Hepatocyte (in vitro differentiated cells): ENCODE data around the gene IMMP2L. TPM values are rescaled to one million over a fixed set of nuclear protein-coding genes. Genes with fewer than 3 reads are reported as not detected.

Source experiments
- DNase-seq: peaks from one replicate; pipeline ENCODE4 v3.0.0-alpha.2; 2016; ENCODE audit warnings: low spot score
- H2AFZ ChIP-seq: fragments of 200-600 bp; sonication (generic); 2 replicates; pipeline ENCODE4 v1.6.0; 2016; ENCODE audit warnings: antibody characterized with exemption, mild to moderate bottlenecking
- H3K27ac ChIP-seq: fragments of 200-600 bp; sonication (generic); 2 replicates; pipeline ENCODE4 v1.5.1; 2016; ENCODE audit warnings: mild to moderate bottlenecking
- H3K27me3 ChIP-seq: fragments of 200-600 bp; sonication (generic); 2 replicates; pipeline ENCODE4 v1.6.1; 2016
- H3K36me3 ChIP-seq: fragments of 200-600 bp; sonication (generic); replicated peaks from 2 replicates; pipeline ENCODE4 v1.5.1; 2016; ENCODE audit warnings: low read depth; ENCODE audit not compliant: insufficient read depth
- H3K4me1 ChIP-seq: fragments of 200-600 bp; sonication (generic); 2 replicates; pipeline ENCODE4 v1.5.1; 2016; ENCODE audit warnings: mild to moderate bottlenecking, moderate library complexity; ENCODE audit not compliant: insufficient read depth
- H3K4me2 ChIP-seq: fragments of 200-600 bp; sonication (generic); 2 replicates; pipeline ENCODE4 v1.6.0; 2016
- H3K4me3 ChIP-seq: fragments of 200-600 bp; sonication (generic); 2 replicates; pipeline ENCODE4 v1.5.1; 2016; ENCODE audit warnings: mild to moderate bottlenecking
- H3K79me2 ChIP-seq: fragments of 200-600 bp; sonication (generic); 2 replicates; pipeline ENCODE4 v1.6.0; 2017; ENCODE audit warnings: mild to moderate bottlenecking
- H3K9me2 ChIP-seq: fragments of 200-600 bp; sonication (generic); replicated peaks from 2 replicates; pipeline ENCODE4 v1.6.0; 2017; ENCODE audit warnings: mild to moderate bottlenecking; ENCODE audit not compliant: insufficient read depth
- H3K9me3 ChIP-seq: fragments of 200-600 bp; sonication (generic); 2 replicates; pipeline ENCODE4 v1.5.1; 2016; ENCODE audit warnings: low read depth, mild to moderate bottlenecking
- H4K20me1 ChIP-seq: fragments of 200-600 bp; sonication (generic); 2 replicates; pipeline ENCODE4 v1.6.0; 2016; ENCODE audit warnings: mild to moderate bottlenecking; ENCODE audit not compliant: insufficient read depth, poor library complexity, severe bottlenecking
- CTCF ChIP-seq: fragments of 200-600 bp; sonication (generic); IDR thresholded peaks from 2 replicates; pipeline ENCODE4 v1.5.1; 2016; ENCODE audit warnings: antibody characterized with exemption, mild to moderate bottlenecking; ENCODE audit not compliant: poor library complexity
- EZH2 ChIP-seq: fragments of 200-600 bp; sonication (generic); IDR thresholded peaks from 2 replicates; pipeline ENCODE4 v1.6.1; 2016; ENCODE audit warnings: antibody characterized with exemption, mild to moderate bottlenecking, borderline replicate concordance
- EZH2phosphoT487 ChIP-seq: fragments of 200-600 bp; sonication (generic); IDR thresholded peaks from one replicate; pipeline ENCODE4 v1.6.1; 2018; ENCODE audit warnings: antibody characterized with exemption, mild to moderate bottlenecking, low read depth, moderate library complexity; ENCODE audit not compliant: unreplicated experiment, severe bottlenecking
- WGBS: methylation state at CpG from one replicate; pipeline ENCODE4 v1.1.6; 2016; ENCODE audit warnings: low lambda C conversion rate; ENCODE audit errors: missing lambda C conversion rate; 5-methylcytosine and 5-hydroxymethylcytosine counted together
- polyA plus RNA-seq: library from polyadenylated mRNA; unstranded; fragments of >200 nt; fragmentation: Nextera tagmentation; extraction: Ambion mirVana; gene quantifications from 2 replicates; pipeline ENCODE4 v1.2.1, GENCODE V29; 2016
- total RNA-seq: library from RNA; depleted of rRNA; stranded (reverse); fragments of >200 nt; gene quantifications from 2 replicates; pipeline ENCODE4 v1.2.3, GENCODE V29; 2014

IMMP2L gene
- total and polyA plus RNA-seq, 2 experiments from 2014 or later = 13.3 to 17.6 TPM

DNA sequence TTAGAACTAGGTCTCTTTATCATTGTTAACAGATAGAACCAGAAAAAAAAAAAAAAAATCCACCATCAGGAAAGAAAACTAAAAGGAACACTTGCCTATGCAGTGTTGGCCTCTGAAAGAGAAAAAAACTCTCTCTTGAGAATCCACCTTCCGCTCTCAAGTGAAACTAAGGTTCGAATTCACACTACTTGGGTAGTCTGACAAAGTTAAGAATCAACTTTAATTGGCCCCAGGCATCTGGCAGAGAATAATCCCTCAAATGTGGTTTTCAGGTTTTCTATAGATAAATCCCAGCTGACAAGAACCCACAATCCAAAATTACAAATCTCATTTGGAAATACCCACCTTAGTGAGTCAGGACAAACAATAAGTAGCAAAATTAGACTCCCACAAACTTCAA lies 671.1 kb downstream of the IMMP2L start:
- H3K27ac ChIP-seq = no peak overlapping the region
- DNase-seq = no peak
- H2AFZ ChIP-seq = no peak overlapping the region
- WGBS = 93% methylated on average over 2 of the region's 2 CpGs
- H3K9me3 ChIP-seq = no peaks in the 10 kb centered on the region
- TF ChIP-seq EZH2phosphoT487 (no peak), EZH2 (no peak), CTCF (no peak)
- no peaks in the 10 kb centered on the region for H3K27me3 ChIP-seq
- no peak overlapping the region for H3K4me2 ChIP-seq
- H3K4me3 ChIP-seq = no peak overlapping the region
- no peaks in the 10 kb centered on the region for H4K20me1 ChIP-seq
- H3K79me2 ChIP-seq = no peaks in the 10 kb centered on the region
- H3K4me1 ChIP-seq = no peaks in the 10 kb centered on the region
- no peaks in the 10 kb centered on the region for H3K9me2 ChIP-seq
- H3K36me3 ChIP-seq = no peaks in the 10 kb centered on the region

DNA sequence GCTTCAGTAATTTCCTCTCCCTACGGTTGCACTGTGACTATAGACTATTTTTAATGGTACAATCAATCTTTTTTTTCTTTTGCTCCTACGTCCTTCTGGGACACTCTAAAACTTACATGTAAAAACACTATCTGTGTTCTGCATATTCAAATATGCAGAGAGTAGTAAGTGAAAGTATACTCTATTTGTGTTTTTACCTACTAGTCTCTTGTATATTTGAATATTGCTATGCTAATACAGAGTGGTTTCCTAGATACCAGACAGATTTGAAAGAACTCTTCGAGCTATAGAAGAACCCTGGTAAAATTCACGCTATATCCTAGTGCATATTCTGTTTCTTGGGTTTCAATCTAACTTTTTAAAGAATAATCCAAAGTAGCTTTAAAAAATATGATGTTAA lies 672.2 kb downstream of the IMMP2L start:
- H3K4me1 ChIP-seq = no peaks in the 10 kb centered on the region
- no peaks in the 10 kb centered on the region for H3K9me2 ChIP-seq
- H2AFZ ChIP-seq = no peak overlapping the region
- DNase-seq = no peak
- no peaks in the 10 kb centered on the region for H4K20me1 ChIP-seq
- H3K4me2 ChIP-seq = no peak overlapping the region
- no peaks in the 10 kb centered on the region for H3K9me3 ChIP-seq
- H3K79me2 ChIP-seq = no peaks in the 10 kb centered on the region
- no peaks in the 10 kb centered on the region for H3K36me3 ChIP-seq
- no peaks in the 10 kb centered on the region for H3K27me3 ChIP-seq
- no peak overlapping the region for H3K27ac ChIP-seq
- WGBS = 93% methylated on average over 4 of the region's 4 CpGs
- no peak overlapping the region for H3K4me3 ChIP-seq
- TF ChIP-seq CTCF (no peak), EZH2 (no peak), EZH2phosphoT487 (no peak)

GRCh38 chr7:110889335-110889734 lies 673.0 kb downstream of the IMMP2L start:
- no peaks in the 10 kb centered on the region for H3K9me3 ChIP-seq
- 86% methylated on average over 6 of the region's 6 CpGs for WGBS
- no peak overlapping the region for H2AFZ ChIP-seq
- H3K4me1 ChIP-seq = no peaks in the 10 kb centered on the region
- DNase-seq = no peak
- H3K4me2 ChIP-seq = no peak overlapping the region
- H3K79me2 ChIP-seq = no peaks in the 10 kb centered on the region
- no peaks in the 10 kb centered on the region for H3K27me3 ChIP-seq
- H3K9me2 ChIP-seq = no peaks in the 10 kb centered on the region
- no peaks in the 10 kb centered on the region for H3K36me3 ChIP-seq
- TF ChIP-seq EZH2 (no peak), CTCF (no peak), EZH2phosphoT487 (no peak)
- H3K27ac ChIP-seq = no peak overlapping the region
- H4K20me1 ChIP-seq = no peaks in the 10 kb centered on the region
- no peak overlapping the region for H3K4me3 ChIP-seq

- no peaks in the 10 kb centered on the region for H4K20me1 ChIP-seq
- no peaks in the 10 kb centered on the region for H3K27me3 ChIP-seq
- WGBS = 67% methylated on average over 3 of the region's 3 CpGs
- no peak overlapping the region for H3K4me3 ChIP-seq
- H2AFZ ChIP-seq = no peak overlapping the region
- no peaks in the 10 kb centered on the region for H3K4me1 ChIP-seq
- H3K4me2 ChIP-seq = no peak overlapping the region
- no peak for DNase-seq
- TF ChIP-seq CTCF (no peak), EZH2phosphoT487 (no peak), EZH2 (no peak)
- no peaks in the 10 kb centered on the region for H3K9me2 ChIP-seq
- no peak overlapping the region for H3K27ac ChIP-seq
- H3K9me3 ChIP-seq = no peaks in the 10 kb centered on the region
- H3K79me2 ChIP-seq = no peaks in the 10 kb centered on the region
- no peaks in the 10 kb centered on the region for H3K36me3 ChIP-seq
These were observed 673.7 kb downstream of the IMMP2L start for GRCh38 chr7:110888641-110889040.
